Neutrophil (primary cell): ENCODE data around the gene SANBR.

Experiments
- H3K27ac ChIP-seq: fragments of 200-600 bp; sonication (generic); 2 replicates; pipeline ENCODE4 v1.5.1; 2016; ENCODE audit warnings: mild to moderate bottlenecking, moderate library complexity
- H3K27me3 ChIP-seq: fragments of 200-600 bp; sonication (generic); 2 replicates; pipeline ENCODE4 v1.6.0; 2016; ENCODE audit warnings: mild to moderate bottlenecking
- H3K36me3 ChIP-seq: fragments of 200-600 bp; sonication (generic); 2 replicates; pipeline ENCODE4 v1.5.1; 2017
- H3K4me1 ChIP-seq, 2 experiments: fragments of 200-600 bp in 1 of 2; sonication (generic) in 1 of 2; 1 replicate in 1 of 2; 2 replicates in 1 of 2; pipeline versions ENCODE4 v1.5.1 to v1.6.1; 2013 to 2016; ENCODE audit warnings: low read depth in 1 of 2, low read length in 1 of 2, mild to moderate bottlenecking in 1 of 2, moderate library complexity in 1 of 2; ENCODE audit not compliant: control insufficient read depth in 1 of 2, insufficient read depth in 1 of 2
- H3K4me3 ChIP-seq, 2 experiments: fragments of 200-600 bp in 1 of 2; sonication (generic) in 1 of 2; 1 replicate in 1 of 2; 2 replicates in 1 of 2; pipeline ENCODE4 v1.5.1; 2013 to 2016; ENCODE audit warnings: low read depth in 1 of 2, low read length in 1 of 2, mild to moderate bottlenecking in 1 of 2, moderate library complexity in 1 of 2
- H3K9me3 ChIP-seq: fragments of 200-600 bp; sonication (generic); 2 replicates; pipeline ENCODE4 v1.5.1; 2016
- TF ChIP-seq, protein P1 (sequence below): fragments of 200-600 bp; sonication (generic); IDR thresholded peaks from 2 replicates; pipeline ENCODE4 v1.5.1; 2016; ENCODE audit warnings: antibody characterized with exemption

The SANBR gene

DNA sequence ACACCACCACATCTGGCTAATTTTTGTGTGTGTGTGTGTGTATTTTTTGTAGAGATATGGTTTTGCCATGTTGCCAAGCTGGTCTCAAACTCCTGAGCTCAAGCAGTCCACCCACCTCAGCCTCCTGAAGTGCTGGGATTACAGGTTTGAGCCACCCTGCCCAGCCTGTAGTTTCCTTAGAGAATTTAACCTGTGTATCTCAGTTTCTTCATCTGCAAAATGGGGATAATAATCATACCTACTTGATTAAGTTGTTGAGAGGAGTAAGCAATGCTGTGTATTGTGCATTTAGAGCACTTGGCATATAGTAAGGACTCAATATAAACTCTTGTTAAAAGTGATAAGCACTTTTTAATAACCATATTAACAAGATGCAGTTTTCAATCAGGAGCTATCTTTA is 6.3 kb upstream of the SANBR start:
- Histone ChIP-seq H3K9me3 (no peaks in the 10 kb centered on the region), H3K4me1 (no peaks in the 10 kb centered on the region), H3K27me3 (no peaks in the 10 kb centered on the region), H3K4me3 (no peak overlapping the region), H3K36me3 (peaks cover 4% of the 10 kb centered on the region), H3K27ac (no peak overlapping the region)
- TF ChIP-seq, protein P1, sequence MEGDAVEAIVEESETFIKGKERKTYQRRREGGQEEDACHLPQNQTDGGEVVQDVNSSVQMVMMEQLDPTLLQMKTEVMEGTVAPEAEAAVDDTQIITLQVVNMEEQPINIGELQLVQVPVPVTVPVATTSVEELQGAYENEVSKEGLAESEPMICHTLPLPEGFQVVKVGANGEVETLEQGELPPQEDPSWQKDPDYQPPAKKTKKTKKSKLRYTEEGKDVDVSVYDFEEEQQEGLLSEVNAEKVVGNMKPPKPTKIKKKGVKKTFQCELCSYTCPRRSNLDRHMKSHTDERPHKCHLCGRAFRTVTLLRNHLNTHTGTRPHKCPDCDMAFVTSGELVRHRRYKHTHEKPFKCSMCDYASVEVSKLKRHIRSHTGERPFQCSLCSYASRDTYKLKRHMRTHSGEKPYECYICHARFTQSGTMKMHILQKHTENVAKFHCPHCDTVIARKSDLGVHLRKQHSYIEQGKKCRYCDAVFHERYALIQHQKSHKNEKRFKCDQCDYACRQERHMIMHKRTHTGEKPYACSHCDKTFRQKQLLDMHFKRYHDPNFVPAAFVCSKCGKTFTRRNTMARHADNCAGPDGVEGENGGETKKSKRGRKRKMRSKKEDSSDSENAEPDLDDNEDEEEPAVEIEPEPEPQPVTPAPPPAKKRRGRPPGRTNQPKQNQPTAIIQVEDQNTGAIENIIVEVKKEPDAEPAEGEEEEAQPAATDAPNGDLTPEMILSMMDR = no peak

DNA sequence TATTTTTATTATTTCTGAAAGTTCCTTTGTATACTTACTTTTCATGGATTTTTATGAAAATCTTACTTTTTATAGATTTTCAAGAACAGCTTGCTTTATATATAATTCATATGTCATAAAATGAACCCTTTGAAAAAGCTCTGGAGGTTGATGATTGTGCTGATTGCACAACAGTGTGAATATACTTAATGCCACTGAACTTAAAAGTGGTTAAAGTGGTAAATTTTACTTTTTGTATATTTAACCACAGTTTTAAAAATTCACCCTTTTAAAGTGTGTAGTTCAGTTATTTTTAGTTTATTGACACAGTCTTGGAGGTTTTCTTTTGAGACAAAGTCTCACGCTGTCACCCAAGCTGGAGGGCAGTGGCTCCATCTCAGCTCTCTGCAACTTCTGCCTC is 8.4 kb downstream of the SANBR start:
- Histone ChIP-seq H3K27me3 (no peaks in the 10 kb centered on the region), H3K4me1 (no peaks in the 10 kb centered on the region), H3K36me3 (peaks cover 44% of the 10 kb centered on the region), H3K9me3 (no peaks in the 10 kb centered on the region), H3K27ac (no peak overlapping the region), H3K4me3 (no peak overlapping the region)
- TF ChIP-seq, protein P1 = no peak

DNA sequence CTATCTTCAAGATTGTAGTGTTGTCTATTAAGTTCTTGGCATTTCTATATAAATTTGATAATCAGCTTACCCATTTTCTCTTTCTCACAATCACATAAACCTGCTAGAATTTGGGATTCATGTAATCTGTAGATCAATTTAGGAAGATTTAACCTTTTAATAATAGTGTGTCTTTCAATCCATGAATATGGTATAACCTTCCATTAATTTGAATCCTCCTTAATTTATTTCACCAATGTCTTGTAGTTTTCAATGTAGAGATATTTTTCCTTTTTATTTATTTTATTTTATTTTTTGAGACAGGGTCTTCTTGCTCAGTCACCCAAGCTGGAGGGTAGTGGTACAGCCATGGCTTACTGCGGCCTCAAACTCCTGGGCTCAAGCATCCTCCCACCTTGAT is 20.2 kb downstream of the SANBR start:
- H3K4me1 ChIP-seq = no peaks in the 10 kb centered on the region
- H3K27me3 ChIP-seq = no peaks in the 10 kb centered on the region
- no peak overlapping the region for H3K27ac ChIP-seq
- peaks cover 31% of the 10 kb centered on the region for H3K36me3 ChIP-seq
- no peaks in the 10 kb centered on the region for H3K9me3 ChIP-seq
- H3K4me3 ChIP-seq = no peak overlapping the region
- TF ChIP-seq, protein P1 = no peak

DNA sequence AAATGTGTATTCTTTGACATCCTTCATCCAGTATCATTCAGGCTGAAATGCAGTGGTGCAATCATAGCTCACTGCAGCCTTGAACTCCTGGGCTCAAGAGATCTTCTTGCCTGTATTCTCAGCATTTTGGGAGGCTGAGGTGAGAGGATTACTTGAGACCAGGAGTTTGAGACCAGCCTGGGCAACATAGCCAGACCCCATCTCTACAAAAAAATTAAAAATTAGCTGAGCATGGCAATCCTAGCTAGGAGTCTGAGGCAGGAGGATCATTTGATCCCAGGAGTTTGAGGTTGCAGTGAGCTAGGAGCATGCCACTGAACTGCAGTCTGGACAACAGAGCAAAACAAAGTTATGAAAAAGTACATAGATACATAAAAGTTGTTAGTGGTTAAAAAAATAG is 24.1 kb downstream of the SANBR start:
- no peak overlapping the region for H3K4me3 ChIP-seq

DNA sequence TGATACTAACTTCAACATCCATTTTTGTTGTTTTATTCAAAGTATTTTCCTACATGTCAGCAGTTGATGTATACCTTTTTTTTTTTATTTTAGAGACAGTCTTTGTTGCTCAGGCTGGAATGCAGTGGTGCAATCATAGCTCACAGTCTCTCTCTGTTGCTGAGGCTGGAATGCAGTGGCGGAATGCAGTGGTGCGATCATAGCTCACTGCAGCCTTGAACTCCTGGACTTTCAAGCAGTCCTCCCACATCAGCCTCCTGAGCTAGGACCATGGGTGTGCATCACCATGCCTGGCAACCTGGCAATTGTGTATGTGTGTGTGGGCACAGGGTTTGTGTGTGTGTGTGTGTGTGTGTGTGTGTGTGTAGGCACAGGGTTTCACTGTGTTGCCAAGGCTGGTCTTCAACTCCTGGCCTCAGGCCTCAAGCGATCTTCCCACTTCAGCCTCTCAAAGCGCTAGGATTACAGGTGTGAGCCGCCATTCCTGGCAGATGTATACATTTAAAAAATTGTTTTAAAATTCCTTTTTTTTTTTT is 24.8 kb downstream of the SANBR start:
- no peak overlapping the region for H3K4me3 ChIP-seq
- no peaks in the 10 kb centered on the region for H3K4me1 ChIP-seq
- H3K27me3 ChIP-seq = no peaks in the 10 kb centered on the region
- TF ChIP-seq, protein P1 = no peak
- H3K36me3 ChIP-seq = peaks cover 30% of the 10 kb centered on the region
- H3K27ac ChIP-seq = no peak overlapping the region
- H3K9me3 ChIP-seq = no peaks in the 10 kb centered on the region

More for the DNA sequence above, 24.1 kb downstream of the SANBR start:
- Histone ChIP-seq H3K36me3 (peaks cover 31% of the 10 kb centered on the region), H3K9me3 (no peaks in the 10 kb centered on the region), H3K27me3 (no peaks in the 10 kb centered on the region), H3K4me1 (no peaks in the 10 kb centered on the region), H3K27ac (no peak overlapping the region)
- TF ChIP-seq, protein P1 = no peak

DNA sequence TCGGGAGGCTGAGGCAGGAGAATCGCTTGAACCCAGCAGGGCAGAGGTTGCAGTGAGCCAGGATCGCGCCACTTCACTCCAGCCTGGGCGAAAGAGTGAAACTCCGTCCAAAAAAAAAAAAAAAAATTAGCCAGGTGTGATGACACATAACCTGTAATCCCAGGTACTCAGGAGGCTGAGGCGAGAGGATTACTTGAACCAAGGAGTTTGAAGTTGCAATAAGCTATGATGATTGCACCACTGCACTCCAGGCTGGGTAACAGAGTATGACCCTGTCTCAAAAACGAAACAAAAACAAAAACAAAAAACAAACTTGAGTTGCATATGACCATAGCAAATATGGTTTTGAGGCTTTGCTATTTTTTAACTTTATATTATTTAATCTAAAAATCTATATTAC is 25.8 kb downstream of the SANBR start:
- Histone ChIP-seq H3K36me3 (peaks cover 26% of the 10 kb centered on the region), H3K27ac (no peak overlapping the region)
- TF ChIP-seq, protein P1 = no peak

More for the DNA sequence above, 25.8 kb downstream of the SANBR start:
- no peaks in the 10 kb centered on the region for H3K27me3 ChIP-seq
- no peak overlapping the region for H3K4me3 ChIP-seq
- no peaks in the 10 kb centered on the region for H3K9me3 ChIP-seq
- H3K4me1 ChIP-seq = no peaks in the 10 kb centered on the region
